ENCODE measurements around the gene LINGO1. TPM values are rescaled to one million over a fixed set of nuclear protein-coding genes. Genes with fewer than 3 reads are reported as not detected.

LINGO1 gene
- total RNA-seq, 2 donors from 2014 or later, result 7.9 to 19.7 TPM

GRCh38 chr15:77609558-77609957 is 23.2 kb downstream of the LINGO1 start:
- Mint-ChIP-seq H3K9me3 (no peaks in the 10 kb centered on the region), H3K4me1 (peaks cover 24% of the 10 kb centered on the region), H3K27ac (no peak overlapping the region), H3K27me3 (ENCODE audit: insufficient read depth) (peaks cover 1% of the 10 kb centered on the region), H3K36me3 (ENCODE audit: low read depth) (peaks cover 6% of the 10 kb centered on the region), H3K4me3 (no peak overlapping the region)
- no peak for TF ChIP-seq CTCF (conservative IDR thresholded peaks at IDR 0.05)
- H3K9ac ChIP-seq (ENCODE audit: extremely low read depth, low read length, poor library complexity, severe bottlenecking), result no peak overlapping the region
- H3K36me3 ChIP-seq (ENCODE audit: control insufficient read depth, insufficient read depth, low read length), result no peaks in the 10 kb centered on the region
- no peak overlapping the region for H3K4me3 ChIP-seq (ENCODE audit: low read length)
- no peak for DNase-seq
- no peaks in the 10 kb centered on the region for H3K27me3 ChIP-seq (ENCODE audit: control insufficient read depth, insufficient read depth, low read length, poor library complexity, severe bottlenecking)
- 89 to 100% methylated on average over 1 to 3 of the region's 3 CpGs for WGBS, 2 experiments (ENCODE audit: insufficient coverage in 1 of 2, insufficient read length in 1 of 2)
- no peak overlapping the region for H3K27ac ChIP-seq (ENCODE audit: low read depth, low read length)
- H3K9me3 ChIP-seq (ENCODE audit: control insufficient read depth, low read length), result no peaks in the 10 kb centered on the region
- H3K4me1 ChIP-seq (ENCODE audit: control insufficient read depth, insufficient read depth, low read length), result peaks cover 8% of the 10 kb centered on the region

GRCh38 chr15:77608774-77609173 is 23.9 kb downstream of the LINGO1 start:
- no peak overlapping the region for H3K4me3 Mint-ChIP-seq
- no peak overlapping the region for H3K27ac Mint-ChIP-seq
- H3K27me3 Mint-ChIP-seq (ENCODE audit: insufficient read depth), result peaks cover 4% of the 10 kb centered on the region
- no peaks in the 10 kb centered on the region for H3K27me3 ChIP-seq (ENCODE audit: control insufficient read depth, insufficient read depth, low read length, poor library complexity, severe bottlenecking)
- H3K9me3 Mint-ChIP-seq, result no peaks in the 10 kb centered on the region
- H3K36me3 Mint-ChIP-seq (ENCODE audit: low read depth), result no peaks in the 10 kb centered on the region
- no peak overlapping the region for H3K27ac ChIP-seq (ENCODE audit: low read depth, low read length)
- H3K9ac ChIP-seq (ENCODE audit: extremely low read depth, low read length, poor library complexity, severe bottlenecking), result no peak overlapping the region
- H3K9me3 ChIP-seq (ENCODE audit: control insufficient read depth, low read length), result no peaks in the 10 kb centered on the region
- H3K4me1 ChIP-seq (ENCODE audit: control insufficient read depth, insufficient read depth, low read length), result peaks cover 8% of the 10 kb centered on the region
- TF ChIP-seq CTCF (conservative IDR thresholded peaks at IDR 0.05), result no peak
- 93 to 97% methylated on average over 6 of the region's 6 CpGs for WGBS, 2 experiments (ENCODE audit: insufficient coverage in 1 of 2, insufficient read length in 1 of 2)
- H3K4me1 Mint-ChIP-seq, result peaks cover 26% of the 10 kb centered on the region
- no peaks in the 10 kb centered on the region for H3K36me3 ChIP-seq (ENCODE audit: control insufficient read depth, insufficient read depth, low read length)
- no peak for DNase-seq
- no peak overlapping the region for H3K4me3 ChIP-seq (ENCODE audit: low read length)

- no peaks in the 10 kb centered on the region for H3K36me3 Mint-ChIP-seq (ENCODE audit: low read depth)
- 92 to 100% methylated on average over 1 to 5 of the region's 5 CpGs for WGBS, 2 experiments (ENCODE audit: insufficient coverage in 1 of 2, insufficient read length in 1 of 2)
Observed at GRCh38 chr15:77607894-77608261, 24.8 kb downstream of the LINGO1 start.

More at GRCh38 chr15:77607894-77608261, 24.8 kb downstream of the LINGO1 start:
- H3K9me3 Mint-ChIP-seq, result no peaks in the 10 kb centered on the region
- Histone ChIP-seq H3K4me1 (ENCODE audit: control insufficient read depth, insufficient read depth, low read length) (peaks cover 8% of the 10 kb centered on the region), H3K9ac (ENCODE audit: extremely low read depth, low read length, poor library complexity, severe bottlenecking) (no peak overlapping the region), H3K27ac (ENCODE audit: low read depth, low read length) (no peak overlapping the region), H3K27me3 (ENCODE audit: control insufficient read depth, insufficient read depth, low read length, poor library complexity, severe bottlenecking) (no peaks in the 10 kb centered on the region), H3K36me3 (ENCODE audit: control insufficient read depth, insufficient read depth, low read length) (no peaks in the 10 kb centered on the region), H3K9me3 (ENCODE audit: control insufficient read depth, low read length) (no peaks in the 10 kb centered on the region), H3K4me3 (ENCODE audit: low read length) (no peak overlapping the region)
- H3K27me3 Mint-ChIP-seq (ENCODE audit: insufficient read depth), result peaks cover 6% of the 10 kb centered on the region
- TF ChIP-seq CTCF (conservative IDR thresholded peaks at IDR 0.05), result no peak
- no peak overlapping the region for H3K4me3 Mint-ChIP-seq
- H3K27ac Mint-ChIP-seq, result no peak overlapping the region
- DNase-seq, result no peak
- H3K4me1 Mint-ChIP-seq, result peaks cover 27% of the 10 kb centered on the region

Measured in endodermal cell (in vitro differentiated cells).